TTC549 (cell line): ENCODE results near the gene HSF4.

Experiments used
- FAIRE-seq: peaks from 2 replicates; lab custom pipeline; 2012; peaks lifted over from hg19 to GRCh38; lab: Jason Lieb, UNC

Gene HSF4

DNA sequence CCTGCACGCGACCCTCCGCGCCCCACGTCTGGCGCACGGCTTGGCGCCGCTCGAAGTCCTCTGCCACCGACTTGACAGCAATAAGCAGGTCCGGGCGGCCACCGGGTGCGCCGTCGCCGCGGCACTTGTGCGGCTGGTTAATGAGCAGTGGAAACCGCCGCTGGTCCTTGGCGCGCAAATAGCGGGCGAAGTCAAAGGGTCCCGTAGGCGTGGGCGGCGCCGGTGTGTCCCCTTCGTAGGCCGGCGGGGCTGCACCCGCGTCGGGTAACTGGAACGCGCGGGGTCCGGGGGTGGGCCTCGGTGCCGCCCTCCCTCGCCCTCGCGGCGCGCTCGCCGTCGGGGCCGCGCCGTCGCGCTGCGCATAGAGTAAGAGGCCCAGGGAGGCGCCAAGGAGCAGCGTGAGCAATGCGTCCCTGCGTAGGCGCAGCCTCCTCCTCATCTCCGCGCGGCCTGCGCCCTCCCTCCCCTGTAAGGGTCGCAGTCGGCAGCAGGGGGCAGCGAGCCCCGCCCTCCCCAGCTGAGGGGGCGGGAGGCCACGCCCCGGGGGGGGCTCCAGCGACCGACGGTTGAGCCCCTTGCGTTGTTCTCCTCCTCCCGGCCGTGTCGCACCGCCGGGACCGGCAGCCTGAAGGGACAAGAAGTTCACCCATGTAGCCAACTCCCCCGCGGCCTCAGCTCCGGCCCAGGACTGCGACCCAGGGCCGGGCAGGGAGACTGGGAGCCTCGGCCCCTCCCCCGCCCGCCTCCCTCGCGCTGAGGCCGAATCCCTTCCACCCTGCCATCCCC lies 14.3 kb upstream of the HSF4 start:
- no peak for FAIRE-seq

DNA sequence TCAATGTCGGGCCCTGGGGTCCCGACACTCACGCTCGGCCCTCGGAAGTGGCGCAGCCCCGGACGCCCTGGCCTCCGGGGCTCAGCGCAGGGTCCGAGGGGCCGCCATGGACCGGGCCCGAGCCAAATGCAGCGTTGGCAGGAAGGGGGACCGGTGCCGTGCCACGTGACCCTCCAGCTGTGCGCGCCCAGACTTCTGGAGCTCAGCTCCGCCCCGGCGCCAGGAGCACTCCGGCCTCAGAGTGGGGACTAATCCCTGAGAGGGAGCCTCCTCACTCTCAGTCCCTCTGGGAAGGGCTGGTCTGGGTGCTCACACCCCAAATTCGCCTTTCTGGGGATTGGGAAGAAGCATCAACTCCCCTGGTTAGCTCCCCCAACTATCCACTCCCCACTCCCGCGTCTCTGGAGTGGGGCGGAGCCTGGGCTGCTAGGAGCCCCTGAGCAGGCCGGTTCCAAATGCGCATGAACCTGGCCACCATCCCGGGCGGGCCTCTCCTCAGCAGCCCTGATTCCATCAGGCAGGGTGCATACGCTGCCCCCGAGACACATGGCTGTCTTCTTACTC lies 13.6 kb upstream of the HSF4 start, which contains the start of gene B3GNT9:
Gene B3GNT9, minus strand, starts transcription at position 166 of the 564 bp plus-strand sequence. CDS start 513 bp downstream, outside the sequence.
- FAIRE-seq = no peak

DNA sequence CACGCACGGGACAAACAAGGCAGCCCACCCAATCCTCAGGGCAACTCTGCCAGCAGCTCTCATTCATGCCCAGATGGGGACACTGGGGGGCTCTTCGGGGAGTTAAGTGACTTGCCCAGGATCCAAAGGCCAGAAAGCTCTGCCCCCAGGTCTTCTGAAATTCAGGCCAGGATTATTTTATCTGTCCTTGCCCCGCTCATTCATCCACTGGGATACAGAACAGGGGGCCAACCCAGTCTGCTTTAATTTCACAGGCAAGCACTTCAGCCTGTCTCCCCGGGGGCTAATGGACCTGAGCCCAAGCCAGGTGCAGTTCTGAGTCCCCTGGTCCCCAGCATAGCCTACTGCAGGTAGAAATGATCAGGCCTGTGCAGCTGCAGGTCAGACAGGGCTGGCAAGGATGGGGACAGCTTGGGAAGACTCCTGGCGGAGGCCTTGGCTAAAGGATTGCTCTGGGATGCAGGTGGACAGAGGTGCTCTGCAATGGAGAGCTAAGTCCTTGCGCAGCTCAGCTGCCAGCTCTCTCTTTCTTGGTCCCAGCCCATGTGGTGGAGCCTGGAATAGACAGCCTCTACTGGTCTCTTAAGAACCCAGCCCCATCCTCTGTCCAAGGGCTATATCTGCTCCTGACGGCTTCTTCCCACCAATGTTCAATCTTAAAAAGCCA lies 13.0 kb upstream of the HSF4 start:
- FAIRE-seq = no peak

DNA sequence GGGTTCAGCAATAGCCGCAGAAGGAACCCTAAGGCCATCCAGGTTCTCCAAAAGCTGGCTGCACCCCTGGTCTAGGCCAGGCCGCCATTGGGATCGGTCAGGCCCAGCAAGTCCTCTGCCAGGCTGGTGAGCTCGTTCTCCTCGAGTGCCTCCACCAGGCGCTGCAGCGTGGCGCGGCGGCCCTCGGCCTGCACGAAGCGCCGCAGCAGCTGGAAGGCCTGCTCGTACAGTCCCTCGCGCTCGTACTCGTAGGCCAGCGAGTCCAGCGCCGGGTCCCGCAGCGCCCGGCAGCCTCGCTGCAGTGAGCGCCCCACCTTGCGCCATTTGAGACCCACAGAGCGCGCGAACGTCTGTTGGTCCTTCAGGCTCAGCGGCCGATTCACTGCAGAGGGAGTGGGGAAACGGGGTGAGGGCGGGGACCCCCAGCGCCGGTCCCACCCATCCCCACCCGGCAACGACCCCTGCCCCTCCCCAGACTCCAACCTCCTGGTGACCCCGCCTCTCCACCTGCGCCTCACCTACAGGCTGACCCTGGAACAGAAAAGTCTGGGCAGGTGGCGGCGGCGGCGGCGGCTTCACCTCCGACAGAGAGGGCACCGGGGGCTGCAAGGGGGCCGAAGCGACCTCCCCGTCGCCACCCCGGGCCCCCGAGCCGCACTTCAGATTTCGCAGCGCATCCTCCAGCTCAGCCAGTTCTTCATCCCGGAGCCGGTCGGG lies 9.8 kb upstream of the HSF4 start:
- no peak for FAIRE-seq

DNA sequence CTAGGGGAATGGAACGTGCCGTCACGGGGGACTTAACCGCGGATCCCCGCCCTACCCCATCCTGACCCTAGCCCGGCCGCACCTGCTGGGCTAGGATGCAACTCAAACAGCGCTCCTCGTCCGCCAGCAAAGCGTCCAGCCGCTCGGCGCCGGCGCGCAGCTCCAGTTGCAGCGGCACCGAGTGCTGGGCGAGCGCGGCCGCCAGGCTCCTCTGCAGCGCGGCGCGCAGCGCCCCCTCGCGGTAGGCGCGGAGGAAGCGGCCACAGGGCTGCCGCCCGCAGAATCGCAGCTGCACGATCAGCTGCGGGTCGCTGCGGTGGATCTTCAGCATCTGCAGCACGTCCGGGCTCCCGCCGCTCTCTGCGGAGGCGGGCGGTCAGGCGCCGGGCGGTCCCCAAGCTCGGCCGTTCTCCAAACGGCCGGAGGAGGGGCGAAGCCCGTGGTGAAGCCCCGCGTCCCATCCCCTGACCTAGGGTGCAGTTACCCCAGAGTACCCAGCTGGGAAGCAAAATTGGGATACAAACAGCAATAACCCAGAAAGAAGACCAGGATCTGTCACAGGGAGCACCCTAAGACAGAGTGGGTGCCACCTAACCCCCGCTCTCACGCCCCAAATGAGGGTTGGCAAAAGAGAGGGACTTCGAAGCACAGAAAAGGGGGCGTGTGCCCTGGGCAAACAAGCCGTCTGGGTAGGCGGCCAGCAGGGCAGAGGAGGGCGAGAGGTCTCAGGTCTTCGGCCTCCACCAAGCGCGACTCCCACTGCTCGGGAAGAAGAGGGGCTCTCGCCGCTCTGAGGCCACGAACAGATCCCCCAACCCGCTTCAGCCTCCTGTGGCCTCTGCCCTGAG lies 9.0 kb upstream of the HSF4 start:
- FAIRE-seq = no peak

DNA sequence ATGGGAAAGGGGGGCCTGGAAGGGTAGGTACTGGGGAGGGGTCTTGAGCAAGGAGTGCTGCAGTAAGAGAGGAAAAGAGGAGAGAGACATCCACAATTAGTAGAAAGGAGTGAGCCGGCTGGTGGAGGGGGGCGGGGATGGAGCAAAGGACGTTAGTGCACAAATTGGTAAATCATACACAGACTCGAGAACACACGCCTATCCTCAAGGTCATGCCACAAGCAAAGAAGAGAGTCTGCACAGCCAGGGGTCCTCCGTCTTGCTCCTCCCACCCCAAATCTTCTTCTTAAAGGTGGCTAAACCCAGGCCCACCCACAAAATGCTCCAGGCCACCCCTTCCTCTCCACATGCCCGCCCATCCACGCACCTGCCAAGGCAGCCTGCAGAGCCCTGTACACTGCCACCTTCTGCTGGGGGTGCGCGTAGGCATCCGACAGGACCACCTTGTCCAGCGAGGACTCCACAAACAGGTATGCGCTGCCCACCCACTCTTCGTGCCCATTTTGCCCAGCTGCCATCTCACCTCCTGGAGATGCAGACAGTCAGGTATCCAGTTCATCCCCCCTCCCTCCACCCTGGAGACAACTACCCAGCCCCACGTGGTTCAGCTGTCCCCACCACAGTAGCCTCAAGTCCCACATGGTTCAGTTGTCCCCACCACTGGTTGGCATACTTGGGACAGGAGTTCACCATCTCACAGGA lies 8.3 kb upstream of the HSF4 start:
- FAIRE-seq = no peak

DNA sequence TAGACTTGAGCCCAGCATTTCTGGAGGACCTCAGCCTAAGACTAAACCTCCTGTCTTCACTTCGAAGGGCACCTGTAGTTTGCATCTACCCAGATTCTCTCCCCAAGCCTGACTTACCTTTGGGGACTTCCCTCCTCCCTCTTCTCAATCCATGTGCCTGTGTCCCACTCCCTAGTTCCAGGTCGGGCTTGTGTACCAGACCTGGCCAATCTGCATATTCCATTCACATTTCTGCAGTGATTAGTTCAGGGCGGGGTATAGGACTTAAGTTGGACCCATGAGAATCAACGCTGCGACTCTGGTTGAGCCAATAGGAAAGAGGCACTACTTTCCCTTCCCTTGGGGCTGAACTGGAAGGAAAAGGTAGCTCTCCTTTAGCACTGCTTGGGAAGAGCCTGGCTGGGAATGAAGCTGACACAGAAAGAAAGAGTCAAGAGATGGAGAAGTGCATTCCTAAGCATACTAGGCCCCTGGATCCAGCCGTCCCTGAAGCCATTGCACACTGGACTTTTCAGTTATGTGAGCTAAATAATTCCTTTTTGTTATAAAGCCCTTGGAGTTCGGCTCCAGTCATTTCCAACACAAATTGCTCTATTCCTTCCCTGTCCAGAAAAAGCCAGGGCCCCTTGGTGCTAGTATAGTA lies 7.3 kb upstream of the HSF4 start:
- FAIRE-seq = no peak

DNA sequence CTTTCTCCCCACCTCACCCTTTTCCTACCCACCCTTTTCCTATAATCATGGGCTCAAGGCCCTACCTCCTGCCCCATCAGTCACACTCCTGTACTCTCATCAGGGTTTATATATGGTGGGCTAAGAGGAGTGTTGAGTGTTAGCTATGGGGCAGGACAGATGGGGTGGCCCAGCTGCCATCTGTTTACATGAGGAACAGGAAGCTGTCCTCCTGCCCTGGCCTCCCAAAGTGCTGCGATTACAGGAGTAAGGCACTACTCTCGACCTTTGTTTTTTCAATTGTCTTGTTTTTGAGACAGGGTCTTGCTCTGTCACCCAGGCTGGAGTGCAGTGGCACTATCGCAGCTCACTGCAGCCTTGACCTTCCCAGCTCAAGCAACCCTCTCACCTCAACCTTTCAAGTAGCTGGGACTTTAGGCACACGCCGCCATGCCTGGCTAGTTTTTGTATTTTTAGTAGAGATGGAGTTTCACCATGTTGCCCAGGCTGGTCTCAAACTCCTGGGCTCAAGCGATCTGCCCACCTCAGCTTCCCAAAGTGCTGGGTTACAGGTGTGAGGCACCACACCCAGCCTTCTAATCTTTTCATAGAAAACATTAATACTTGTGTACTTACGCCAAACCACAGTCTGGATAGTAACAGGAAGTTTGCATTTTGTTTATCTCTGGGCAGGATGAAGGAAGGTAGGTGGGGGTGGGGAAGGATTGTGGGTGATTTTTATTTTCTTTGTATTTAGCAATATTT lies 6.5 kb upstream of the HSF4 start:
- FAIRE-seq = no peak

DNA sequence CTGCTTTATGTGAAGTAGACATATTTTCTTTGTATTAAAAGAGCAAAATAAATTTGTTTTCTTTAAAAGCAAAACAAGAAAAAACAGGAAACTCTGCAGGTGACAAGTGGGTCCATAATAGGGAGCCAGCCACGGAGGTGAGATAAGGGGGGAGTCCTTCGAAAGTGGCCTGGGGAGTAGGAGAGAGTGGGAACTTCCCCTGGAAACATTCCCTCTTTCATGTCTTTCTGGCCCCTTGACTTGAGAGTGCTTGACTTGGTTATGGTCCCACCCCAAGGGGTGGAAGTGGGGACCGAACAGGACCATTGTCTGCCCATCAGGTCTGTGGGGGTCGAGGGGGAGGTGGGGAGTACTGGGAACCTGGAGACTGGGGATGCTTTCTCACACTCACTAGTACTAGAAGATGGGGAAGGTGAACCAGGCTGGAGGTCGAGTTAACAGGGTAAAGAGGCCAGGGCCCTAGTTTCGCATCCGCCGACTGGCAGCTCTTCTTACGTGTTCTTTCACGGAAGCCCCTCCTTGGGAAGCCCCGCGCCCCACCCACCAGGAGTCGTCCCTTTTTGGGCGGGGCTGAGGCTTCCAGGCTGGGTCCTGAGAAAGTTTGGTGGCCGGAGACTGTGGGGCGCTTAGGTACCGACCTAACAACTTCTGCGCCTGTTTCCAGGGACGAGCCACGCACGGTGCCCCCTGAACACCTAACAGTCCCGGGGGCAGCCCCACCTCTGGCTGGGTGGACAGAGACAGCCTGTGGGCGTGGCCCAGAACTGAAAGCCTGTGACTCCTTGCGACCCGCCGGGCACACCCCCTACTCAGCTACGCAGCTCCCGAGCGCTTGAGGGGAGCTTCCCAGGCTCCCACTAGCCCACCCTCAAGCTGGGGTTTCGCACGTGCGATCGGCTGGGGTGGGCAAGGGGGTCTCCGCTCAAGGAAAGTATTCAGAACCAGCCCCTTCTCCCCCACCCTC lies 5.6 kb upstream of the HSF4 start:
- no peak for FAIRE-seq

DNA sequence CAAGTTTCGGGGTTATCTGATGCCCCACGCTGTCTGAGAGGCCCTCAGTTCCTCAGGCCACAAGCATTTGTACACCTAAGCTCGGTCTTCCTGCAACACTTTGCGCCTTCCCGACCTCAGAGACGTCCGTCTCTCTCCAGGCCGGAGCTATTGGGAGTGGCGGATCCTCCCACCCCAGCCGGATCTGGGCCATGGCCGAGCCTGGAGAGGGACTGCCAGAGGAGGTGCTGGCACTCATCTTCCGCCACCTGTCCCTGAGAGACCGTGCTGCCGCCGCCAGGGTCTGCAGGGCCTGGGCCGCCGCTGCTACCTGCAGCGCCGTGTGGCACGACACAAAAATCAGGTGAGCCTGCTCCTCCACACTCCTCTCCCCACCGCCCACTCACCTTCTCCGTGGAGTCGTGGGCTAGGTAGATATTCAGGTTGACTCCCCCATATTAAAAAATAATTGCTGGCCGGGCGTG lies 2.9 kb upstream of the HSF4 start:
- FAIRE-seq = no peak

DNA sequence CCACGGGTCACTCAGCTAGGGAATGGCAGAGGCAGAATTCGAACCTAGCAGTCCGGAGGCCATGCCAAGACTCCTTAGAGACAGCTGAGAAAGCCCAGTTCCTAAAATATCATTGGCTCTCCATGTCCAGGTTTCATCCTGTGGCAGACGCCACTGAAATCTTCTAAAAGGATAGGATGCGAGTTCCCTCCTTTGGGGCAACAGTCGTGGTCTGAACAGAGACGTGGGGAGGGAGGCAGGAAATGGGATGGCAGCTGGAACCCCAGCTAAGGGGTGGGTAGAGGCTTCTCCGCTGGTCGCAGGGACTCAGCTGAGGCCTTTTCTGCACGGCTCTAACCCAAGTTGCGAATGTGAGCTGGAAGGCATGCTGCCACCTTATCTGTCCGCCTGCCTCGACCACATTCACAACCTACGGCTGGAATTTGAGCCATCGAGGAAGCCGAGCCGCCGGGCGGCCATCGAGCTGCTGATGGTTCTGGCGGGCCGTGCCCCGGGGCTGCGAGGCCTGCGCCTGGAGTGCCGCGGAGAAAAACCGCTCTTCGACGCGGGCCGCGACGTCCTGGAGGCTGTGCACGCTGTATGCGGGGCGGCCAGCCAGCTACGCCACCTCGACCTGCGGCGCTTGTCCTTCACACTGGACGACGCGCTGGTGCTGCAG lies 1.9 kb upstream of the HSF4 start:
- FAIRE-seq = peak; percentile 28

DNA sequence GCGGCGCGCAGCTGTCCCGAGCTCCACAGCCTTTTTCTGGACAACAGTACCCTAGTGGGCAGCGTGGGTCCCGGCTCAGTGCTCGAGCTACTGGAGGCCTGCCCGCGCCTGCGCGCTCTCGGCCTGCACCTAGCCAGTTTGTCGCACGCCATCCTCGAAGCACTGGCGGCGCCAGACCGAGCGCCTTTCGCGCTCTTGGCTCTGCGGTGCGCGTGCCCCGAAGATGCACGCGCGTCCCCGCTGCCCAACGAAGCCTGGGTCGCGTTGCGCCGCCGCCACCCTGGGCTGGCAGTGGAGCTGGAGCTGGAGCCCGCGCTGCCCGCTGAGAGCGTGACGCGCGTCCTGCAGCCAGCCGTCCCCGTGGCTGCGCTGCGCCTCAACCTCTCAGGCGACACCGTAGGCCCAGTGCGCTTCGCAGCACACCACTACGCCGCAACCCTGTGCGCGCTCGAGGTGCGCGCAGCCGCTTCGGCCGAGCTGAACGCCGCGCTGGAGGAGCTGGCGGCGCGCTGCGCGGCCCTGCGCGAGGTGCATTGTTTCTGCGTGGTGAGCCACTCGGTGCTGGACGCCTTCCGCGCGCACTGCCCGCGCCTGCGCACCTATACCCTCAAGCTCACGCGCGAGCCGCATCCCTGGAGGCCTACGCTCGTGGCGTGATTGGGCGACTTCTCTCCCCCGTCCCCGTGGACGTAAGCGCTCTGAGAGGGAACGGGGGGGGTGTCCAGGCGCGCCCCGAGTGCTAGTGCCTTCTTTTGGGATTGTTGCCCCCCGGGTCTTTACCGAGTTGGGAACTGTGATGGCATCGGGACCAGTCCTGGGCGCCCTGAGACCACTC lies 1.2 kb upstream of the HSF4 start:
- FAIRE-seq = no peak

DNA sequence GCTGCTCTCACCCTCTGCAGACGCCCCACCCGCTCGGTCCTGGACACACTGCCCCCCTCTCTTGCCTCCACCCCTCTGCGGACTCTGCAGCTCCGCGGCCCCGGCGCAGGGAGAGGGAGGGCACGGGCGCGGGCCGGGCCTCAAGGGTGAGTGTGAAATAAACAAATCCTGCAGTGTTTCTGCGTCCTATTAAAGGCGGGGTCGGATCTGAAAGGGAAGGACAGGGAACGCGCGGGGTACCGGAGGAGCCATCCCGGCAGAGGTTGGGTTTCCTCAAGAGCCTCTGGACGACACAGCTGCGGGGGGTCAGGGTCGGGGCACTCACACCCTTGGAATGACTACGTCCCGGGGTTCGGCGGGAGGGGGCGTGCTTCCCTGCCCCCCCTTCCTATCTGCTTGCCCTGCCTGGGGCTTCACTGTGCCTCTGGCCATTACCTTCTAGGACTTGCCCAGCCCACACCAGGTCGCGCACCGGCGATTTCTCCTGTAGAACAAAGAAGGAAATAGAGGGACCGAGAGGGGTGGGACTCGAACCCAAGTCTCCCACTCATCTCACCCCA lies 466 bp upstream of the HSF4 start:
- no peak for FAIRE-seq

DNA sequence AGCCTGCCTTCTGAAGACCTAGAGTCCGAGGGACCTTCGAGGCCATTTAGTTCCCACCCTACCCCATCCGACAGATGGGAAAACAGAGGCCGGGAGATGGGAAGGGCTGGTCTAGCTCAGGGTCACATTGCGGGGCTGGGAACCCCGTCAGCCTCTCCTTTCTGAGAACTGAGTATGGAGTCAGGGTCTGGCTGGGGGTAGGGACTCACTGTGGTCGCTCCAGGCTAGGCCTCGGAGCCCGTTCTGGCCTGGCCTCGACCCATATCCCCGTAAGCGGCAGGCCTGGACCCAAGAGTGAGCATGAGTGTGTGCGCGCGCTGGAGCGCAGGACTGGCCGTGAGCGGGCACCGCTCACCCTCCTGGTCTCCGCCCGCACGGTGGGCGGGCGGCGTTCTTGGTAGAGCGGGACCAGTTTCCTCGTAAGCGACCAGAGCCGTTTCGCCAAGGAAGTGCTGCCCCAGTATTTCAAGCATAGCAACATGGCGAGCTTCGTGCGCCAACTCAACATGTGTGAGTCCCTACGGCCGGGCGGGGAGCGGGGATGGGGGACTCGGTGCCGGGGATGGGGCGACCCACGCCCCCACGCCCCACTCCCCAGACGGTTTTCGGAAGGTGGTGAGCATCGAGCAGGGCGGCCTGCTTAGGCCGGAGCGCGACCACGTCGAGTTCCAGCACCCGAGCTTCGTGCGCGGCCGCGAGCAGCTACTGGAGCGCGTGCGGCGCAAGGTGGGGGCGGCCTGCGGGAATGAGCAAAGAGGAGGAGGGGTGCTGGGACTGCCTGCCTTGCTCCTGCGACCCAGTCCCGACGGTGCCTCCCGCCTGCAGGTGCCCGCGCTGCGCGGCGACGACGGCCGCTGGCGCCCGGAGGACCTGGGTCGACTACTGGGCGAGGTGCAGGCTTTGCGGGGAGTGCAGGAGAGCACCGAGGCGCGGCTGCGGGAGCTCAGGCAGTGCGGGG lies 855 bp downstream of the HSF4 start:
- no peak for FAIRE-seq

DNA sequence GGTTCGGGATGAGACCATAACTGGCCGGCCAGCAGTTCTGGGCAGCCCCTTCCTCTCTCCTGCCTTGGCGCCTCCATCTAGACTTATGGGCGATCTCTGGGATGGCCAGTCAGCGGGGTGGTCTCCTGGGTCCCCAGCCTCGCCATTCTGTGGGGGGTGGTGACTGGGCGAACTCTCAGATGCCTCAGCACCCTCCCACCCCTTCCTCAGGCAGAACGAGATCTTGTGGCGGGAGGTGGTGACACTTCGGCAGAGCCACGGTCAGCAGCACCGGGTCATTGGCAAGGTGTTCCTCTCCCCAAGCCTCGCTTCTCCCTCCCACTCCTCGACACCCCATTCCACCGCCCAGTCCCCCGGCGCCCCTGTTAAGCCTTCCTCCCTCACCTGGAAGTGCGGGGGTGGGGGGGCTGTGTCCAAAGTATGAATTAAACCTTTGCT lies 1.6 kb downstream of the HSF4 start:
- FAIRE-seq = no peak
